HG03565 (cell line): ENCODE results near the gene MOB3A.

Experiments
- ATAC-seq: cut with Tn5 transposase; IDR thresholded peaks from one replicate; pipeline ENCODE4 v1.9.1; 2021; ENCODE audit warnings: mild to moderate bottlenecking, moderate library complexity; ENCODE audit not compliant: unreplicated experiment

MOB3A gene

GRCh38 chr19:2126879-2127518, 30.9 kb upstream of the MOB3A start:
- ATAC-seq: no peak

- ATAC-seq: no peak
Observed at GRCh38 chr19:2123682-2124387, 27.7 kb upstream of the MOB3A start.

- no peak for ATAC-seq
Observed at GRCh38 chr19:2122982-2123381, 26.9 kb upstream of the MOB3A start.

- no peak for ATAC-seq
Observed at GRCh38 chr19:2122251-2122650, 26.1 kb upstream of the MOB3A start.

GRCh38 chr19:2121416-2122051, 25.4 kb upstream of the MOB3A start:
- no peak for ATAC-seq

- no peak for ATAC-seq
Observed at GRCh38 chr19:2120821-2121220, 24.7 kb upstream of the MOB3A start.

DNA sequence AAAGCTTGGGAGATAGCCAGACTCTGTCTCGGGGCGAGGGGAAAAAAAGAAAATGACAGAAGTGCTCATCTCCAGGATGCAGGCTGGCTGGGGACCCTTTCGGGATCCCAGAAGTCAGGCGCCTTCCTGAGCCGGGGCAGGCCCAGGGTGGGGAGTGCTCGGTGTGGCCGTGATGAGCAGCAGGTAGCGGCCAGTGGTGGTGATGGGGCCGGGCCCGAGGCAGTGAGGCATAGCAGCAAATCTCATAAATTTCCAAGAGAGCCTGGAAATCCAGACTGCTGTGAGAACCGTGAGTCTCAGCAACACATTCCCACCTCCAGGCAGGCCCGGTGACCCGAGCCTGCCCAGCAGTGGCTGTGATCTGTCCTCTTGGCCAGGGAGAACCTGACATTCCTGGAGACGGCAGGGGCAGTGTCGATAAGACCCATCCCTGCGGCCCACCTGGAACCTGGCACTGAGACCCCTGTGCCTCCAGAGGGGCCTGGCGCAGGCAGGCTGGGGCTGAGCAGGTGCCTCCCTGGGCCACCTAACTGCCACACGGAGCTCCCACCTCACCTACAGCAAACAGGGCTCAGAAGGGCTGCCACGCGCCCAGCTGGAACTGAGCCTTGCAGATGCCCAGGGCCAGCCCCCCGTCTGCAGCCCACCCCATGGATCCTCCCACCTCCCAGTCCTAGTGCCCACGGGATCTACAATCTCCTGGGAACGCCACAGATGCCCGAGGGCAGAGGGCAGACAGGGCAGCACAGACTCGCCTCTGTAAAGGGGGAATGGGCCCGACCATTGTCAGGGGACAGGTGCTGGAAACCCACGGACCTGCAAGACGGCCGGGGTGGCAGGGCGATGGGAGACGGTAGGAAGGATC, 24.0 kb upstream of the MOB3A start:
- no peak for ATAC-seq

DNA sequence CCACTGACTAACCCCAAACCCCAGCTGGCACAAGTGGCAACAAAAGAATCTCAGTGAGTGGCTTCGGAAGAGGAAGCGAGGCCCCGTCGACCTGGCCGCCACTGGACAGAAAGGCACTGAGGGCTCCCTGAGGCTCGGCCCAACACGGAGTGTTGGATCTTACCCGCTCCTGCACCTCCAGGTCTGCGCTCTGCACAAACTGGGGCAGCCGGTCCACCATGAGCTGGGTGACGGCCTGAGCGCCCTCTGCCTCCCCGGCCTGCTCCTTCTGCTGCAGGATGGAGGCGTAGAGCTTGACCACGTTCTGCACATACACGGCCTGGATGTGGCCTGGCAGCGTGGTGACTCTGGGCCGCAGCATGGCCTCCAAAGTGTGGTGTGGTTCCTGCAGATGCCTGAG, 22.3 kb upstream of the MOB3A start:
- no peak for ATAC-seq

DNA sequence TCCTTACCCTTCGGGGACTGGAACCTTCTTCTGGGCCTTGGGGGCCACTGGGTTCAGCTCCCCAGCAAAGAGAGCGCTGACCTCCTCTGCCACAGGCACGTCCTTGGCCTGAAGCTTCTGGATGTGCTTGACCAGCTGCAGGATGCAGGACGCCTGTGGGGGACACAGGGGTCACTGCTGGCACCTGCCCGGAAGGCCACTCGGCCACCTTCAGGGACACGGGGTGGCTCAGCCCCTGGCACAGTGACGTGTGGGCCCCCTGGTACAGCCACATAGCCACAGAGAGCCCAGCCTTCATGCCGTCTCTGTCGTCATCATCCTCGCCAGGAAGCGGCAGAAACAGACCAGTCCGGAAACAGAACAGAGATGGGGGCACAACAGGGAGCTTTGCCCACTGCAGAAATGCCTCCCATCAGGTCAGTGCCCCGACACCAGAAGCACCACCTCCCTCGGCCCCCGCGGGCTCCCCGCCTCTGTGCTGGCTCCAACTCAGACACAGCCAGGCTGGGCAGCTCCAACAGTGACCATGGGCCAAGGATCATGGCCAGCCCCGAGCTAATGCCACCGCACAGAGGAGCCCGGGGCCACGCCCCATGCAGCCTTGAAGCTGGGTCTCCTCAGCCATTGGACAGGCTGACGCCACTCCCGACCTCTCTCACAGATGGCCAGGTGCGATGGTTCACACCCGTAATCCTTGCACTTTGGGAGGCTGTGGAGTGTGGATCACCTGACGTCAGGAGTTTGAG, 21.3 kb upstream of the MOB3A start:
- no peak for ATAC-seq

GRCh38 chr19:2116507-2116906, 20.4 kb upstream of the MOB3A start:
- no peak for ATAC-seq

- ATAC-seq: no peak
Observed at GRCh38 chr19:2115911-2116426, 19.8 kb upstream of the MOB3A start.

DNA sequence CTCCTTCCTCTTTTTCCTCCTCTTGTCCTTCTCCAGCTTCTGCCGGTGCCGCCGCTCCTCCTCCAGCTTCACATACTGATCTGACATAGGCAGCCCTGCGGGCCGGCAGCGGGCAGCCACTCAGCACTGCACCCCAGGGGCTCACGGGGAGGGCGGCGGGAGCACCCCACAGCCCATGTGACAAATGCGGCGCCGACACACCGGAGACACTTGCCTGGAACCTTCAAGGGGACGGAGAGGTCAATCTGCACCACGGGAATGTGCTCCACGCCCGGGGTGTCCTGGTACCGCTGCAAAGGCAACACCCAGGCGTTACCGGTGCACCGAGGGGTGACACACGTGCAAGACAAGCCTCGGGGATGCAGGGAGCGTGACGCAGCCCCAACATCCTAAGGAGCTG, 19.2 kb upstream of the MOB3A start:
- ATAC-seq: no peak

GRCh38 chr19:2114821-2115220, 18.7 kb upstream of the MOB3A start:
- no peak for ATAC-seq

- ATAC-seq: no peak
Observed at GRCh38 chr19:2114218-2114617, 18.1 kb upstream of the MOB3A start.

GRCh38 chr19:2113439-2114211, 17.5 kb upstream of the MOB3A start:
- ATAC-seq: no peak

DNA sequence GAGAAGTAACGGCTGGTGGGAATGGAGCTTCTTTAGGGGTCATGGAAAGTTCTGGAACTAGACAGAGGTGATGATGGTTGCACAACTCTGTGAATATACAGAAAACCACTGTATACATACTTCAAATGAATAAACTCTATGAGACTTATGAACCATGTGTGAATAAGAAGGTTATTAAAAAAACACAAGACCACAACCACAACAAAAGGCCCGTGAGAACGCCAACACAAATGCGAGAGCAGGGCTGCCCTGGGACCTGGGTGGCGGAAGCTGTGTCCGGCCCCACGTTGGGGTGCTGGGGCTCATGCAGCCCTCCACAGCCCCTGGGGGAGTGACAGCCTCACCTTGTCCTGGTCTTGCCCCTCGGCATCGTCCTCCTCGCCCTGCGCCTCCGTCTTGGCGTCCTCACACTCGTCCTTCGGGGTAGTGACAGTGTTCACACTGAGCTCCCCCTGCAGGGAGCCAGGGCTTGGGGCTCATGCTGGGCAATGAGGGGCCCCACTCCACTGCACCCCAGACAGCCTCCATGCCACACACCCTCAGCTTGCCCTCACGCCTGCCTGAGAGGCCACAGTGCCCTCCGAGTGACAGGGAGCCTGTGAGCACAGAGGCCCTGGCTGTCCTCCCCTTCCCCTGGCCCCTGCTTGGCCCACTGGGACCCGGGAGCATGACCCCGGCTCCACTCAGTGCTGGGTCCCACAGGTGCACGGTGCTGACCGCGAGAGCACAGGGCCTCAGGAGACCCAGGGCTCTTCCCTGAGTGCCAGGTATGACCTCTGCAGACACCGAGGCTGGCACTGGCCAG, 16.6 kb upstream of the MOB3A start:
- no peak for ATAC-seq

- no peak for ATAC-seq
Observed at GRCh38 chr19:2111886-2112285, 15.8 kb upstream of the MOB3A start.

GRCh38 chr19:2111425-2111824, 15.3 kb upstream of the MOB3A start:
- no peak for ATAC-seq

- ATAC-seq: no peak
Observed at GRCh38 chr19:2110822-2111221, 14.7 kb upstream of the MOB3A start.
